Activated CD8-positive, alpha-beta memory T cell treated with anti-CD3 and anti-CD28 coated beads for 36 hours (primary cell): ENCODE results near the gene RNF111. TPM values are rescaled to one million over a fixed set of nuclear protein-coding genes. Genes with fewer than 3 reads are reported as not detected.

Experiments used
- CTCF ChIA-PET: fragments of 350-600 bp; sonication (Branson Sonifier 250); formaldehyde crosslinking; loops from one replicate; lab custom pipeline; 2021; ENCODE audit warnings: antibody characterized with exemption; lab: Charles Lee
- POLR2A ChIA-PET: fragments of 350-600 bp; sonication (Branson Sonifier 250); formaldehyde crosslinking; loops from one replicate; lab custom pipeline; 2021; ENCODE audit warnings: antibody characterized with exemption; lab: Charles Lee
- total RNA-seq, 2 experiments: library from RNA; stranded (reverse); gene quantifications; one replicate each; pipeline ENCODE4 v1.2.3, GENCODE V29; 2021

RNF111 gene
- 10 to 100 TPM; 22.2 to 24.8 TPM for total RNA-seq

DNA sequence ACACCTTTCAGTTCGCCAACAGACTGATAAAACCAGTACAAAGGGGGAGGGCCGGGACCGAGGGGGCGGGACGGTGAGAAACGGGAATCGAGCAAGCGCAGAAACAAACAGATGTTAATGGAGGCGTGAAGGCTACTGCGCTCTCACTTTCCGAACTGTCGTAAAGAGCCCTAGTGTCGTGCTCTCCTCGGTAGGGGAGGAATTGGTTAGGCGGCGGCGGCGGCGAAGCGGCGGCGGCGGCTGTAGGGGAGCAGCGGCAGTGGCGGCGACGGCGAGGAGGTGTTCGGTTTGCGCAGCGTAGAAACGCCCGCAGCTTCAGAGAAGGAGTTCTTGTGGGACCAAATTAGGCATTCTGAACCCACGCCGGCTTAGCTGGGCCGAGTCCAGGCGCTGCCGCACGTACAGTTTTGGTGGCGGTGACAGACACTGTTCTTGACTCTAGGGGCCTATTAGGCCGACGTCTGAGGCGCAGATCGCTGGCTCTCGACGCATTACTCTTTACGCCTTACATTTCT, at the start of gene RNF111:
Gene RNF111, plus strand, starts transcription at position 173 of the 515 bp plus-strand sequence. CDS start 43,160 bp downstream, outside the sequence.
- ChIA-PET CTCF (interaction anchor here (1.3 kb wide), 1 partner anchor 51 kb away, joined by 5 read pairs; no protein-coding TSS in a partner anchor), POLR2A (no interaction called here)

DNA sequence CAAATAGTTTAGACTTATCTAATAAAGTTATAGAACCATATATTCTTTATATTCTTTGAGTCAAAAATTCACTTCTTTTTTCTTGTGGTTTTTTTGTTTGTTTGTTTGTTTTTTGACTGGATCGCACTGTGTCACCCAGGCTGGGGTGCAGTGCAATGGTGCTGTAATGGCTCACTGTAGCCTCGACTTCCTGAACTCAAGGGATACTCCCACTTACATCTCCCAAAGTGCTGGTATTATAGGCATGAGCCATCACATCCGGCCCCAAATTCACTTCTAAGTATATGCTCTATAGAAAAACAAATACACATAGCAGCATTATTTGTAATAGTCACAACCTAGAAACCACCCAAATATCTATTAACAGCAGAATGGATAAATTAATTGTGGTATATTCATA, 40.3 kb upstream of the RNF111 start:
- ChIA-PET CTCF (no interaction called here), POLR2A (no interaction called here)

DNA sequence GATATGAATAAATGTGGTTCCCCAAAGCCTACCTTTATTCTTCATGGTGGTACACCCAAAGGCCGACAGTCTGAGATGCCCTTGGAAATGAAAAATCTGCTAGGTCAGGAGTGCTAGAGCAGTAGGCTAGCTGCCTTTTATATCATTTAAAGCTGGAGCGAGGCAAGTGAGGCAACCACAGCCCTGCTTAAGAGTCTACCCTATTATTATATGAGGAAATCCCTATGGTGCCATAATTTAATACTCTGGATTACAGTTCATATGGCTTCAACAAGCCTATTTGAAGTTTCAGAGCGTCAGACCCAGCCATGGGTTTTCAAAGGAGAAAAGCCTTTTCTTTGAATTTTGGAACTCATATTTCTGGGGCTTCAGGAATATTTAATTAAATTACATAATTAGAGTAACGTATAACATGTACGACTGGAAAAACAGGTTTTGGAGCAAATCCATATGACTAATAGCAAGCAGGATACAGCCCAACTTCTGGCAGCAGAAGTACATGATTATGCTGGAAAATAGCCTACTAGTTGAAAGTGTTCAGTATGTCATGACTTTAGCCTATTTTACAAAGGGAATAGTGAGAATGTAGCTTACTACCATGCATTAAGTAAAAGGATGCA, 36.0 kb upstream of the RNF111 start:
- POLR2A ChIA-PET, result no interaction called here

DNA sequence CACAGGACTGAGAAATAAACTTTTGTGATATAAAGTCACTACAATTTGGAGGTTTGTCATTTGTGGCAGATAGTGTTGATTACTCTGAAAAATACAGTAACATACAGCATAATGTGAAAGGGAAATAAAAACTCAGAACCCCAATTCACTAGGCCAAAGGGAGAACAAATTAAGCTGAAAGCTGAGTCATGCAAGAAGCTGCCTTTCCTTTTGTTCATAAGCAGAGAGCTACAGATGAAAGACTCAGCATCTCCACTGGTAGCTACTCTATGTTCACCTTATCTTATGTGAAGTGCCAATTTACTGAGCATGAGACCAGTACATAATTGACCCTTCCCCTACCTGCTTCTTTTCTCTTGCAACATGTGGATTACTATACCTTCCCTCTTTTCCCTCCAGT, 34.7 kb upstream of the RNF111 start:
- ChIA-PET POLR2A (no interaction called here), CTCF (no interaction called here)

More for the DNA sequence above, 36.0 kb upstream of the RNF111 start:
- CTCF ChIA-PET, result no interaction called here

DNA sequence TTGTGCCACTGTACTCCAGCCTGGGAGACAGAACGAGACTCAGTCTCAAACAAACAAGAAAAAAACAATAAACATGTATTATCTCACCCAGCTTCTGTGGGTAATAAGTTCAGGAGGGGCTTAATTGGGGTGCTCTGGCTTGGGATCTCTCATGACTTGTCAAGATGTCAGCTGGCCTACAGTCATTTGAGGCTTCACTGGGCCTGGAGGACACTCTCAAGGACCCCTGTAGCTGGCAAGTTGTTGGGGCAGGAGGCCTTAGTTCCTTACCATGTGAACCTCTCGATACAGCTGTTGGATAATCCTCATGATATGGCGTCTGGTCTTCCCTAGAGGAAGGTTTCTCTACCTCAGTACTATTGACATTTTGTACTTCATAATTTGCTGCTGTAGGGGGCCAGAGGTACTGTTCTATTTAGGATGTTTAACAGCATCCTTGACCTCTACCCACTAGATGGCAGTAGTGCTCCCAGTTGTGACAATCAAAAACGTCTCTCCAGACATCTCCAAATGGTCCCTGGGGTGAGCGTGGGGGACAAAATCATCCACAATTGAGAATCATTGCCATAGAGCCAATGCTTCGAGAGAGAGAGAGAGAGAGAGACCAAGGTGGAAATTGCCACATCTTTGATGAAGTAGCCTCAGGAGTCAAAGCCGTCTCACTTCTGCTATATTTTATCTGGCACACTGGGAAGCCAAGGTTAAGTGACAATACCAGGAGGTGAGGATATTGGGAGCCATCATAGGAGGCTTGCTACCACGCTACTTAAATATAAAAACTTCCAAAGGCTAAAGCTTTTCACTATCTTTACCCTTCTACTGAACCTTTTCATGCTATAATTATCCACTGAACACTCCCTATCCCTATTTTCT, 30.1 kb upstream of the RNF111 start:
- POLR2A ChIA-PET, result no interaction called here

DNA sequence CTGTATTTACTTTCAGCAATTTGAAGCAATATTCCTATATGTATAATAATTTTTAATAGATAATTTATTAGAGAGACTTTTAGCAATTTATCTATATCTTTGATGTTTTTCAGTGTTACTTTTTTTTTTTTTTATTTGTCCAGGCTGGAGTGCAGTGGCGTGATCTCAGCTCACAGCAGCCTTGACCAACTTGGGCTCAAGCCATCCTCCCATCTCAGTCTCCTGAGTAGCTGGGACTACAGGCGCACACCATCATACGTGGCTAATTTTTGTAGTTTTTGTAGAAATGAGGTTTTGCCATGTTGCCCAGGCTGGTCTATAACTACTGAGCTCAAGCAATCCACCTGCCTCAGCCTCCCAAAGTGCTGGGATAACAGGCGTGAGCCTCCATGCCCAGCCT, 28.7 kb upstream of the RNF111 start:
- CTCF ChIA-PET, result no interaction called here
- POLR2A ChIA-PET, result interaction anchor here (0.7 kb wide), 2 partner anchors 849 to 1581 kb away, joined by 3 to 4 read pairs; no protein-coding TSS in a partner anchor

More for the DNA sequence above, 30.1 kb upstream of the RNF111 start:
- CTCF ChIA-PET, result interaction anchor here (0.7 to 3.5 kb wide), 5 partner anchors 18 to 573 kb away, joined by 3 to 13 read pairs (median 4); no protein-coding TSS in a partner anchor

DNA sequence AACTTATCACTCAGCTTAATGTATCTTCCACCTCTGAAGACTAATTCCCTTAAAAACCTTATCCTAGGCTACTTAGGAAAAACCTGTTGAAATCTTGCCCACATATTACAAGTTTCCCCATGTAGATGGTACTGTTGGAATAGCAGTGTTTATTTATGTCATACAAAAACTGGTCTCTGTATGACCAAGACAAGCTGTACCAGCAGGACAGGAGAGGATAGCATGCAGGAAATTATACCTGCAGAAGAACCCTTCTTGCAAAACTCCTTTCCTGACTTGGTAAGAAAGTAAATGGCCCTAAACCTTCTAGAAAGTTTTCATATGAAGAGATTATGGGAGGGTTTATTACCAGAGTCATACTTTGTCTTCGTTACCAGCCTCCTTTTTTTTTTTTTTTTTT, 25.3 kb upstream of the RNF111 start:
- CTCF ChIA-PET, result no interaction called here
- POLR2A ChIA-PET, result no interaction called here

DNA sequence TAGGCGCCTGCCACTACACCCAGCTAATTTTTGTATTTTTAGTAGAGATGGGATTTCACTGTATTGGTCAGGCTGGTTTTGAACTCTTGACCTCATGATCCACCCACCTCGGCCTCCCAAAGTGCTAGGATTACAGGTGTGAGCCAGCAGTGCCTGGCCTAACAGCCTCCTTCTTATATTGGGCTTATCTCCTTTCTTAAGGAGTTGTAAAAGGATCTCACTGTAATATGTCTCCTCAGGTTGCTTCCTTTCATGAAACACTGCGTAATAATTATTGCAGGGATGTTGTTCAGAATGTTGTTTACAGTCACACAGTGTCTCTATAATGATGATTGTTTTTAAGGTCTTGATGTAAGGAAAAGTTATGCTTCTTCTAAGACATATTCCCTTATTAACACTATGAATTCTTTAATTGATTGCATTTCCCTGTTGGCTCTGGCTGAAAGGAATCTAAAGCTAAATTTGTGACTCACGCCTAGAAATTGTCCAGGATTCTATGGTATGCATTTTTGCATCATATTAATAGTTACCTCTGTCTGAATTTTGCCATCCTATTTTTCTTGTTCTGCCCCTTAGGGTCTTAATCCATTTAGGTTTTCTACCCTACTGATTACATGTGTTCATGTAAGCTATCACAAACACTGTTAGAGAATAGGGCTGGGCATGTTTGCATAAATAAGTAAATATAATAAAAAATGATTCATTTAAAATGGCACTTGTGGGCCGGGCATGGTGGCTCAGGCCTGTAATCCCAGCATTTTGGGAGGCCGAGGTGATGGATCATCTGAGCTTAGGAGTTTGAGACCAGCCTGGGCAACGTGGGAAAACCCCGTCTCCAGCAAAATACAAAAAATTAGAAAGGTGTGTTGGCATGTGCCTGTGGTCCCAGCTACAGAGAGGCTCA, 24.5 kb upstream of the RNF111 start:
- ChIA-PET POLR2A (no interaction called here), CTCF (interaction anchor here (0.6 kb wide), 1 partner anchor 179 kb away, joined by 3 read pairs; no protein-coding TSS in a partner anchor)

DNA sequence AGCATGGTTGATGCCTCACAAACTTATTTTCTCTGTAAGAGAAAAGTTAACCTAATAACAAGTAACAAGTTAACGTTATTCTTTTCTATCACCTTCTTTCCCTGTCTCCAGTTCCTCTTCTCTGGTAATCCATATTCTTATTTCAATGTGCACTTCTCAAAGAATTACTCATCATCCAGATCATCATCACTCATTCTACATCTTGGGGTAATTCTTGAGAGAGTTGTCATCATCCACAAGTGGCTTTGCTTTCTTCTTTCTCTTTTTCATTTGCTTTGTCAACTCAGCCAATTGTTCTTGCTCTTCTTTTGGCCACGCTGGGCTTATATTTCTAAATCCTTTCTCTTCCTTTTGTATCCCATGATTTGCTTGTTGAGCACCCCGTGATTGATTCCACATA, 20.8 kb upstream of the RNF111 start:
- POLR2A ChIA-PET, result no interaction called here
- CTCF ChIA-PET, result no interaction called here

DNA sequence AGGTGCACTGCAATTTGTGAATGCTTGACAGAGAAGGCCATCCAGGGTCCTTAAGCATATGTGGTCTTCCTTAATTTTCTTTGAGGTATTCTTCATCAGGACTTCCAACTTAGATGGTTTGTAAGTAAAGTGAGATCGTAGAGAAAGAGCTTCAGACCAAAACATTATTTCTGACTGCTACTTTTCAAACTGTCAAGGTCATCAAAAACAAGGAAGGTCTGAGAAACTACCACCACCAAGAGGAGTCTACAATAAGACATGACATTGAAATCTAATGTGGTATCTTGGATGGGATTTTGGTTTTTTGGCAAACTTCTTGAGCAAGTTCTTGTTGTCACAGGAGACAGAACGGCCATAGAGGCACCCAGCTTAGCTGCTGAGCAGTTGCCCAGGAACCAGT, 20.0 kb upstream of the RNF111 start:
- ChIA-PET POLR2A (no interaction called here), CTCF (interaction anchor here (0.5 to 0.8 kb wide), 2 partner anchors 533 to 562 kb away, joined by 3 to 4 read pairs; no protein-coding TSS in a partner anchor)

DNA sequence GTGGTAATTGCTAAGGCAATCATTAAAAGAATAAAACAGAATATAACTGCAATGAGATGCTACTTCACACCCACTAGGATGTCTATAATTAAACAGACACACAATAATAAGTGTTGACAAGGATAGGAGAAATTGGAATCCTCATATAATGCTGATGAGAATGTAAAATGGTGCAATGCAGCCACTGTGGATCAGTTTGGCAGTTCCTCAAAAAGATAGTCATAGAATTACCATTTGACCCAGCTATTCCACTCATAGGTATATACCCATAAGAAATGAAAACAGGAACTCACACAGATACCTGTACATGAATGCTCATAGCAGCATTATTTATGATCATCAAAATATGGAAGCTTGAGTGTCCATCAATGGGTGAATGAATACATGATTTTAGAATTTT, 9.6 kb upstream of the RNF111 start:
- CTCF ChIA-PET, result interaction anchor here (0.8 kb wide), 1 partner anchor 1470 kb away, joined by 3 read pairs; no protein-coding TSS in a partner anchor
- POLR2A ChIA-PET, result no interaction called here

DNA sequence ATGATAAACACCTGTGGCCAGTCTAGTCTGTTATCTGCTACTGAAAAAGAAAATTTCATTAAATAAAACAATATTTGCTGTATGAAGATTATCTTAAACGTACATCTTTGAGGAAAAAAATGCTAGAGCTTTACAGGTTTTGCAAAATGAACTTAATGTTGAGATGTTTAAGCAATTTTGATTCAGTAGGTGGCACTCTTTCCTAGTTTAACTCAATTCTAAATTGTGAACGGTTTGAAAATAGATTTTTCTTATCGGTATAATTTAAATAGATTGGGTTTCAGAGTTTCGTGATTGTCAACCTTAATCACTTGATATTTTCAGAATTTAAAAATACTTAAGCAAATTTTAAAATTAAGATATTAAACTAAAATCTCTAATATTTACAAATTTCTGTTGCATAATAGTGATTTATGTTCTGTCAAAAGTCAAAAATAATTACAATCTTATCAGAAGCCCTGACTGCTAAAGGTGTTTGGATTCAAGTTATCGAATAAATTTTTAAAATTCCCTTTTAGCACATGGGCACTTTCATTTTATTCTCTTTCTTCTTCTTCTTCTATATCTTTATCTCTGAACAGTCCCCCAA, 7.0 kb upstream of the RNF111 start:
- POLR2A ChIA-PET, result interaction anchor here (0.5 kb wide), 1 partner anchor 320 kb away, joined by 6 read pairs; no protein-coding TSS in a partner anchor
- CTCF ChIA-PET, result interaction anchor here (0.6 to 2.4 kb wide), 3 partner anchors 17 to 267 kb away, joined by 3 to 6 read pairs (median 3); no protein-coding TSS in a partner anchor

DNA sequence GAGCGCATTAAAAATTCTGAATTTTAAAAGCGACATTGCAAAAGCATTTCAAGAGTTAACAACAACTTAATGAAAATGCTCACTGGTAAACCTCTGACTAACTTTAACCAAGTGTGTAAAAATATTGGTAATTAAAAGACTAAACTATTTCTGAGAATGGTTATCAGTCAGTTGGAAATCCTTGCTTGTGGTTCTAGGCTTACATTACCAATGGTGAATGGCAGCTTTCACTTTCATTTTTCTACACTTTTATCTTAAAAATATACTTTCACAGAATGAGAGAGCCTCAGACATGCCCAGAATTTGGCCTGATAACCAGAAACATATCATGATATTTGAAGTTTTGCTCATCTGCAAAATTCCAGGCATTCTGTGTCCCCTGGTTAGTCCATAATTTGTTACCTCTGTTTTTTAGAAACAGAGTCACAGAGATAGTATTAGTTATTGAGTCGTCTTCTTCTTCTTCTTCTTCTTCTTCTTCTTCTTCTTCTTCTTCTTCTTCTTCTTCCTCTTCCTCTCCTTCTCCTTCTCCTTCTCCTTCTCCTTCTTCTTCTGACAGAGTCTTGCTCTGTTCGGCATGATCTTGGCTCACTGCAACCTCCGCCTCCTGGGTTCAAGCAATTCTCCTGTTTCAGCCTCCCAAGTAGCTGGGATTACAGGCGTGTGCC, 5.5 kb upstream of the RNF111 start:
- ChIA-PET CTCF (interaction anchor here (1.1 kb wide), 1 partner anchor 547 kb away, joined by 3 read pairs; no protein-coding TSS in a partner anchor), POLR2A (interaction anchor here (0.7 kb wide), 1 partner anchor 59 kb away, joined by 4 read pairs; no protein-coding TSS in a partner anchor)

DNA sequence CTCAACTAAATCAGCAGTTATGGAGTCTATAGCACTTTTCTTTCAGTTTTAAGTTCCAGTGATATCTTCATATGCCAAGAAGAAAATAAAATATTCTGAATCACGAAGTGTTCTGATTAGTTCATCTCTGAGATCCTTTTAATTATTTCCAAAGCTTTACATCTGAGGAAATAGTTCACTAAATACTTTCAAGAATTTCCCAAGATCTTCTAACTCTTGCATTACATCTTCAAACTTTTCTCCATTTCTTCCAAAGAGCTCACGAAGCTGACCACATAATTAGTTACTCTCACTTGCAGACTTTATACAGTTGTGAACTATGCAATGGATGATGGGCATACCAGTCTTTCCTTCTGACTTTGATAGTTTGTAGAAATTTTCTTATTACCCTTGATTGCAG, 4.2 kb upstream of the RNF111 start:
- CTCF ChIA-PET, result no interaction called here
- POLR2A ChIA-PET, result no interaction called here

DNA sequence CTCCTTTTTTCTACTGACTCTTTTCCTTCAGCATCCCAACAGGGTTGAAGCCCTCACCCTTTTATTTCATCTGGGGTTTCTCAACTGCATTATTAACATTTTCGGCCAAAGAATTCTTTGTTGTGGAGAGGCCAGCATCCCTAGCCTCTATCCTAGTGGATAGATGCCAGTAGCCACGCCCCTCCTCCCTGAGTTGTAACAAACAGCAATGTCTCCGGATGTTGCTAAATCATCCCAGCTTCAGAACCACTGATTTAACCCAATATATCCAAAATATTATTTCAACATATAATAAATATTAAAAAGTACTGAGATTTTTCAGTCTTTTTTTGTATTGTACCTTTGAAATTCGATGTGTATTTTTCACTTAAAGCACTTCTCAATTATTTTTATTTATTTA, 2.0 kb upstream of the RNF111 start:
- CTCF ChIA-PET, result no interaction called here
- POLR2A ChIA-PET, result interaction anchor here (0.7 kb wide), 1 partner anchor 53 kb away, joined by 3 read pairs; no protein-coding TSS in a partner anchor

DNA sequence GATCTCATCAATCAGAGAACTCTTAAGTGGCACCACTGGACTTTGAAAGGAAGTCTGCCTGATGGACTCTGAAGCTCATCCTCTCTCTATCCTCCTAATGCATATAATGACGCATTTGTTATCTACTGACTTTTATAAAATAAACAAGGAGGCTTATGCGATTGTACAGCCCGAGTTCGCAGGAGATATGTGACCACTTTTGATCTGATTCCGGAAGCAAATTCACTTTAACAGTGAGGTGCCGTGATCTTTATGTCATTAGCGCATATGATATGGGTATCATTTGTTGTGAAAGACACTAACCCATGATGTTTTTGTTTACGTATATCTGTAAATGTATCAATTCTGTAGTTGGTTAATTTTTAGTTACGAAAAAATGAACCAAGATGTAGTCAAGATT, 427 bp upstream of the RNF111 start:
- ChIA-PET CTCF (no interaction called here), POLR2A (no interaction called here)

DNA sequence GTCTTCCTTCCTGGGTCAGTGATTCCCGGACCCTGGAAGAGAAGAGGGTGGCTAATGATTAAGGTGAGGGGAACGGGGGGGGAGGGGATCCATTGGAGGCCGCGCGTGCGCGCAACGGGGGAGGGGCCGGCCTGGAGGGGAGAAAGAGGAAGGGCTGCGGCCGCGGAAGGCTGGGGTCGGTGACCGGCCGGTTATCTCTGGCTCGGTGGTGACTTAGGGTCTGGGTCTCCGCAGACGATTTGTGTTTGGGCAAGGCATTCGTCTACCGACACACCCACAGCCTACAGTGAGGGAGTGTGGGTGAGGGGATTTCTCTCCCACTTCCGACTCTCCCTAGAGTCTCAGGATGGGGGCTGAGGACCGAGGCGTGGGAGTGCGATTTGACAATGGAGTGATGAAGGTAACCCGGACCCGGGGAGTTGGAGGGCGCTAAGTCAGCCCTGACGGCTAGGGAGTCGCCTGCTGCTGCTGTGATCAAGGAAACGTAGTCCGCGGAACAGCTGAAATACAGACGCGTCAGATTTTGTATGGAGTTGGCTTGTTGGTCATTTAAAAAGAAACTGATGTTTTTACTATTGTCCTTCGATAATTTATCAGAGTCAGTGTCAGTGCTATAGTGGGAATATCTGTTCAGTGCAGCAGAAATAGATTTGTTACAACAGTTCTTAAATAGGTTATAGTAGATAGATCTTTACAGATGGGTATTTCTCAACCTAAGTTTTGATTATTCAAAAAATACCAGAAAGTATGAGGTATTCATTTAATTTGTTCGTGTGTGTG, 733 bp downstream of the RNF111 start:
- ChIA-PET POLR2A (interaction anchor here (0.6 kb wide), 1 partner anchor 311 kb away, joined by 4 read pairs; no protein-coding TSS in a partner anchor), CTCF (interaction anchor here (1.3 kb wide), 1 partner anchor 51 kb away, joined by 5 read pairs; no protein-coding TSS in a partner anchor)
